Measurements from ENCODE around the gene SACS.

Gene SACS, protein sequence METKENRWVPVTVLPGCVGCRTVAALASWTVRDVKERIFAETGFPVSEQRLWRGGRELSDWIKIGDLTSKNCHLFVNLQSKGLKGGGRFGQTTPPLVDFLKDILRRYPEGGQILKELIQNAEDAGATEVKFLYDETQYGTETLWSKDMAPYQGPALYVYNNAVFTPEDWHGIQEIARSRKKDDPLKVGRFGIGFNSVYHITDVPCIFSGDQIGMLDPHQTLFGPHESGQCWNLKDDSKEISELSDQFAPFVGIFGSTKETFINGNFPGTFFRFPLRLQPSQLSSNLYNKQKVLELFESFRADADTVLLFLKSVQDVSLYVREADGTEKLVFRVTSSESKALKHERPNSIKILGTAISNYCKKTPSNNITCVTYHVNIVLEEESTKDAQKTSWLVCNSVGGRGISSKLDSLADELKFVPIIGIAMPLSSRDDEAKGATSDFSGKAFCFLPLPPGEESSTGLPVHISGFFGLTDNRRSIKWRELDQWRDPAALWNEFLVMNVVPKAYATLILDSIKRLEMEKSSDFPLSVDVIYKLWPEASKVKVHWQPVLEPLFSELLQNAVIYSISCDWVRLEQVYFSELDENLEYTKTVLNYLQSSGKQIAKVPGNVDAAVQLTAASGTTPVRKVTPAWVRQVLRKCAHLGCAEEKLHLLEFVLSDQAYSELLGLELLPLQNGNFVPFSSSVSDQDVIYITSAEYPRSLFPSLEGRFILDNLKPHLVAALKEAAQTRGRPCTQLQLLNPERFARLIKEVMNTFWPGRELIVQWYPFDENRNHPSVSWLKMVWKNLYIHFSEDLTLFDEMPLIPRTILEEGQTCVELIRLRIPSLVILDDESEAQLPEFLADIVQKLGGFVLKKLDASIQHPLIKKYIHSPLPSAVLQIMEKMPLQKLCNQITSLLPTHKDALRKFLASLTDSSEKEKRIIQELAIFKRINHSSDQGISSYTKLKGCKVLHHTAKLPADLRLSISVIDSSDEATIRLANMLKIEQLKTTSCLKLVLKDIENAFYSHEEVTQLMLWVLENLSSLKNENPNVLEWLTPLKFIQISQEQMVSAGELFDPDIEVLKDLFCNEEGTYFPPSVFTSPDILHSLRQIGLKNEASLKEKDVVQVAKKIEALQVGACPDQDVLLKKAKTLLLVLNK (N-terminal part only)

DNA sequence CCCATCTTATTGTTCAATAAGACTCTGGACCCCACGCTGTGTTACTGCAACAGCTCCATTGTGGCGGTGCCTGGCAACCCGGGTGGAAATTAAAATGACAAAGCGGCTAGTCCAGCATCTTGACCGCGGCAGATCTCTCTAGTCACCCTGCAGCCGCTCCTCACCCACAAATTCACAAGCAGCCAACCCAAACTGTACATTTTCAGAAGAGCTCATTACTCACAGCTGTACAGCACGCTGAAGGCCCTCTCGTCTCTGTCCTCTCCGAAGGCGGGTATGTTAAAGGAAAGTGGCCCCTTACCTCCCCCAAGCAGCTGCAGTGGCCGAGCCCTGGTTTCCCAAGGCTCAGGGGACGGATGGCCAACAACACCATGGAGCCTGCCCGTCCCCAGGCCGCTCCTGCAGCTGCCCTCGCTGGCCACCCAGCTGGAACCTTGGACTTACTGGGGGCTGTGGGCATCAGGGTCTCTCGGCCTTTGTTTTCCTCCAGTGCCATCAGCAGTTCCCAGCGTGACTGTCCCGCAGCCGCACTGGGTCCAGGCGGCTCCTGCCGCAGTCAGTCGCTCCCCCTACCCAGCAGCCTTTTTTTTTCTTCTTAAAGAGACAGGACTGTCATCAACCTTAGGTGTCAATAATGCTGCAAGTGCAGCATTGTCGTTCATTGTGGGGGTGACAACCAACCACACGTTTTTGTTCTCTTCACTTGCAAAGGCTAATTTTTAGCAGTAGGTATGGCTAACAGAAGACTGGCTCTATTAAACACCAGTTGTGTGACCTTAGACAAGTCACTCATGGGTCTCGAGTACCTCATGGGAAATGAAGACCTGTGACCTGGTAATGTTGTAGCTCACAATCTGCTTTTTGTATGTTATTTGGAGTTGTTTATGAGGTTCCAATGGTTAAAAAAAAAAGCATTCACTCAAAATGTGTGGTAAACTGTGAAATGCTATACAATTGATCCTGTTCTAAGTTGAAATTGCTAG is at the start of gene SACS:
TSS of gene SACS (minus strand) at position 532 of the 983 bp plus-strand sequence. CDS start 22,463 bp downstream, outside the sequence.
- TF ChIP-seq, protein P1, sequence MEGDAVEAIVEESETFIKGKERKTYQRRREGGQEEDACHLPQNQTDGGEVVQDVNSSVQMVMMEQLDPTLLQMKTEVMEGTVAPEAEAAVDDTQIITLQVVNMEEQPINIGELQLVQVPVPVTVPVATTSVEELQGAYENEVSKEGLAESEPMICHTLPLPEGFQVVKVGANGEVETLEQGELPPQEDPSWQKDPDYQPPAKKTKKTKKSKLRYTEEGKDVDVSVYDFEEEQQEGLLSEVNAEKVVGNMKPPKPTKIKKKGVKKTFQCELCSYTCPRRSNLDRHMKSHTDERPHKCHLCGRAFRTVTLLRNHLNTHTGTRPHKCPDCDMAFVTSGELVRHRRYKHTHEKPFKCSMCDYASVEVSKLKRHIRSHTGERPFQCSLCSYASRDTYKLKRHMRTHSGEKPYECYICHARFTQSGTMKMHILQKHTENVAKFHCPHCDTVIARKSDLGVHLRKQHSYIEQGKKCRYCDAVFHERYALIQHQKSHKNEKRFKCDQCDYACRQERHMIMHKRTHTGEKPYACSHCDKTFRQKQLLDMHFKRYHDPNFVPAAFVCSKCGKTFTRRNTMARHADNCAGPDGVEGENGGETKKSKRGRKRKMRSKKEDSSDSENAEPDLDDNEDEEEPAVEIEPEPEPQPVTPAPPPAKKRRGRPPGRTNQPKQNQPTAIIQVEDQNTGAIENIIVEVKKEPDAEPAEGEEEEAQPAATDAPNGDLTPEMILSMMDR (IDR thresholded peaks at IDR 0.05; ENCODE audit: extremely low read depth, insufficient read depth, missing control alignments): no peak
- no peak for DNase-seq (ENCODE audit: low spot score)
- in situ Hi-C loops (cut with MboI; ENCODE audit: low pct_unique_long_range_greater_than_20kb, low sequenced_read_pairs, unreplicated experiment): no loop called here

DNA sequence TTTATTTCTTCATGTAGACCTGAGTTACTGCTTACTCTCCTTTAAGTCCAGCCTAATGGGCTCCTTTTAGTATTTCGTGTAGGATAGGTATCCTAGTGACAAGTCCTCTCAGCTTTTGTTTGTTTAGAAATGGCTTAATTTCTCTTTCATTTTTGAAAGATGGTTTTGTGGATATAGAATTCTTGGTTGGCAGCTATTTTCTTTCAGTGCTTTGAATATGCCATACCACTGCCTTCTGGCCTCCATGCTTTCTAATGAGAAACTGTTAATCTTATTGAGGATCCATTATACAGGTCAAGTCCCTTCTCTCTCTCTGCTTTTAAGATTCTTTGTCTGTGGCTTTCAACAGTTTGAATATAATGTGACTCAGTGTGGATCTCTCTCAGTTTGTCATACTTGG is 46.8 kb upstream of the SACS start:
- TF ChIP-seq, protein P1 (IDR thresholded peaks at IDR 0.05; ENCODE audit: extremely low read depth, insufficient read depth, missing control alignments): no peak
- in situ Hi-C loops (cut with MboI; ENCODE audit: low pct_unique_long_range_greater_than_20kb, low sequenced_read_pairs, unreplicated experiment): no loop called here

DNA sequence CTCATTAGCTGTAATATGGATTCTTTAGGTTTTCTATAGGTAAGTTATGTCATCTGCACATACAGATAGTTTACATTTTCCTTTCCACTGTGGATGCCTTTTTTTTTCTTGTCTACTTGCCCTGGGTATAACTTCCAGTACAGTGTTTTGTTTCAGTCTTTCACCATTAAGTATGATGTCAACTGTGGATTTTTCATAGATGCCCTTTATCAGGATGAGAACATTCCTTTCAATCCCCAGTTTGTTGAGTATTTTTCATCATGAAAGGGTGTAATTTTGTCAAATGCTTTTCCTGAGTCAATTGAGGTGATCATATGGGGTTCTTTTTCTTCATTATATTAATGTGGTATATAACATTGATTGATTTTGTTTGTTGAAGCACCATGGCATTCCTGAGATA is 43.6 kb upstream of the SACS start:
- in situ Hi-C loops (cut with MboI; ENCODE audit: low pct_unique_long_range_greater_than_20kb, low sequenced_read_pairs, unreplicated experiment): no loop called here
- TF ChIP-seq, protein P1 (IDR thresholded peaks at IDR 0.05; ENCODE audit: extremely low read depth, insufficient read depth, missing control alignments): no peak
- DNase-seq (ENCODE audit: low spot score): no peak

More for the DNA sequence above, 46.8 kb upstream of the SACS start:
- no peak for DNase-seq (ENCODE audit: low spot score)

DNA sequence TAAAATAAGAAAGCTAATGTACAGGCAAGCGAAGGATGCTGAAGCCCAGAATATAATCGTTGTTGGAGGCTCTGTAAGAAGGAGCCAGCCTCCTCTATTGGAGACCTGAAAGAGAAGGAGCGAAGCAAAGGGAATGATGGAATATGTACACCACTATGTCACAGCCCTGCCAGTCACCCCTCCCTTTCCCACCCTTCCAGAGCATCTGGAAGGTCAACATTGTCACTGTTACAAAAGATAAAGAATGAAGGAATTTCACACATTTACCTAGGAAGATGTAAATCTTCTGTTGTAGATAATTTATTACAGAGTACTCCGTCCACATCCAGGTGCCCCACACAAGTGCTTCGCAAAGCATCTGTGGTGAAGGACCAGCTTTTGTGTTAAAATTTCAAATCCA is 39.7 kb upstream of the SACS start:
- DNase-seq (ENCODE audit: low spot score): no peak
- TF ChIP-seq, protein P1 (IDR thresholded peaks at IDR 0.05; ENCODE audit: extremely low read depth, insufficient read depth, missing control alignments): no peak
- in situ Hi-C loops (cut with MboI; ENCODE audit: low pct_unique_long_range_greater_than_20kb, low sequenced_read_pairs, unreplicated experiment): no loop called here

DNA sequence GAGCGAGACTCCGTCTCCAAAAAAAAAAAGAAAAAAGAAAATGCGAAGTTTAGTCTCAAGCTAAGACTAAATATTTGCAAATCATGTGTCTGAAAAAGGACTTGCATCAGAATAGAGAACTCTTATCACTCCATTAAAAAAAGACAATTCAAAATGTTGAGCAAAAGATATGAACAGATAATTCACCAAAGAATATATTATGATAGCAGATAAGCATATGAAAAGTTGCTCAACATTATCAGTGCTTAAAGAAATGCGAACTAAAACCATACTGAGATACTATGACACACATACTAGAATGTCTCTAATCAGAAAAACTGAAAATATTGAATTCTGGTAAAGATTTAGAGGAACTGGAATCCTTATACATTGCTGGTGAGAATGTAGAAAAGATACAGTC is 38.7 kb upstream of the SACS start:
- in situ Hi-C loops (cut with MboI; ENCODE audit: low pct_unique_long_range_greater_than_20kb, low sequenced_read_pairs, unreplicated experiment): no loop called here
- DNase-seq (ENCODE audit: low spot score): no peak
- TF ChIP-seq, protein P1 (IDR thresholded peaks at IDR 0.05; ENCODE audit: extremely low read depth, insufficient read depth, missing control alignments): no peak

Data from GM13977 (cell line).